ENCODE results near the gene PLEKHM1.

DNA sequence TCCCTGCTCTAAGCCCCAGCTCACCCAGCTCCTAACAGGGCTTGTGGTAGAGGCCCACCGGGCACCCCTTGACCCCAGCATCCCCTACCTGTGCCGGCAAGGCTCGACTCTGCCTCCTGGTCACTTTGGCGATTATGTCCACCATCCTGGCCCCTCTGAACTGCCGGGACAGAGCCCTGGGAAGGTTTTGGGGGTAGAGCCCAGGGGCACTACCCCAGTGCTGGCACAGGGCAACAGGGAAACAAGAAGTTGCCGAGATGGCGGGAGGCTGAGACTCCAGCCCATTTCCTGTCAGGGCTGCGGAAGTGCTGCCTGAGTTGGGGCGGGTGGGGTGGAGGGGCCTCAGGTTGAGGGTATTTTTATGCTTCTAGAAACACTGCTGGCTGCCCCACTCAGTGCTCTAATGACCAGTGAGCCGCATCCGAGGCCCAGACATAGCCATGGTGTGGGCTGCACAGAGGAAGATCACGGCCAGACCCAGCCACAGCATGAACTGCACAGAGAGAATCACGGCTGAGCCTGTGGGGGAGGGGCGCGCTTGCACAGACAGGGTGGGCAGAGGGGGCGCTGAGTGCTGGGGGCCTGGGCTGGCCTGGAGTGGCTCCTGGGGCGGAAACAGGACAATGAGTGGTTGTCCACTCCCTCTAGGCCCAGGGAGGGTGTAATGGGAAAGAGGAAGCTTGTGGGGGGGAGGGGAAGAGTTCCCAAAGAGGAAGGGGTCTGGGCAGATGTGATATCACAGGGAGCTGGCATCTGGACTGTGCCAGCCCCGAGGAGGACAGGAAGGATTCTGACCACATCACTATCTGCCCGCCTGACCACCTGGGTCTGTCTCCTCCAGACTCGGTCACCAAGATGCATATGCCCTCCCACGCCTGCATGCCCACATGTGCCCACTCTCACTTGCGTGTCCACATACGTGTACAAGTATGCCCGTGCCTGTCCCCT lies 80.1 kb downstream of the PLEKHM1 start:
- no peak for TF ChIP-seq CTCF (IDR thresholded peaks at IDR 0.05; ENCODE audit: insufficient read depth, low read depth, low read length)
- TF ChIP-seq EZH2 (IDR thresholded peaks at IDR 0.05; ENCODE audit: insufficient read depth, low read length) = no peak
